Activated CD8-positive, alpha-beta memory T cell treated with anti-CD3 and anti-CD28 coated beads for 48 hours (primary cell): ENCODE data around the gene ANOS1.
"Not testable (repeated sequence)": the region's sequence is repeated elsewhere in the genome, so short reads cannot be mapped to it uniquely, and the experiment has no call there.

Source experiments
- DNase-seq, 3 experiments: peaks; one replicate each; pipeline ENCODE4 v3.0.0-alpha.2; 2020; ENCODE audit warnings: low read depth in 2 of 3, low spot score in 2 of 3

Gene ANOS1, protein sequence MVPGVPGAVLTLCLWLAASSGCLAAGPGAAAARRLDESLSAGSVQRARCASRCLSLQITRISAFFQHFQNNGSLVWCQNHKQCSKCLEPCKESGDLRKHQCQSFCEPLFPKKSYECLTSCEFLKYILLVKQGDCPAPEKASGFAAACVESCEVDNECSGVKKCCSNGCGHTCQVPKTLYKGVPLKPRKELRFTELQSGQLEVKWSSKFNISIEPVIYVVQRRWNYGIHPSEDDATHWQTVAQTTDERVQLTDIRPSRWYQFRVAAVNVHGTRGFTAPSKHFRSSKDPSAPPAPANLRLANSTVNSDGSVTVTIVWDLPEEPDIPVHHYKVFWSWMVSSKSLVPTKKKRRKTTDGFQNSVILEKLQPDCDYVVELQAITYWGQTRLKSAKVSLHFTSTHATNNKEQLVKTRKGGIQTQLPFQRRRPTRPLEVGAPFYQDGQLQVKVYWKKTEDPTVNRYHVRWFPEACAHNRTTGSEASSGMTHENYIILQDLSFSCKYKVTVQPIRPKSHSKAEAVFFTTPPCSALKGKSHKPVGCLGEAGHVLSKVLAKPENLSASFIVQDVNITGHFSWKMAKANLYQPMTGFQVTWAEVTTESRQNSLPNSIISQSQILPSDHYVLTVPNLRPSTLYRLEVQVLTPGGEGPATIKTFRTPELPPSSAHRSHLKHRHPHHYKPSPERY

DNA sequence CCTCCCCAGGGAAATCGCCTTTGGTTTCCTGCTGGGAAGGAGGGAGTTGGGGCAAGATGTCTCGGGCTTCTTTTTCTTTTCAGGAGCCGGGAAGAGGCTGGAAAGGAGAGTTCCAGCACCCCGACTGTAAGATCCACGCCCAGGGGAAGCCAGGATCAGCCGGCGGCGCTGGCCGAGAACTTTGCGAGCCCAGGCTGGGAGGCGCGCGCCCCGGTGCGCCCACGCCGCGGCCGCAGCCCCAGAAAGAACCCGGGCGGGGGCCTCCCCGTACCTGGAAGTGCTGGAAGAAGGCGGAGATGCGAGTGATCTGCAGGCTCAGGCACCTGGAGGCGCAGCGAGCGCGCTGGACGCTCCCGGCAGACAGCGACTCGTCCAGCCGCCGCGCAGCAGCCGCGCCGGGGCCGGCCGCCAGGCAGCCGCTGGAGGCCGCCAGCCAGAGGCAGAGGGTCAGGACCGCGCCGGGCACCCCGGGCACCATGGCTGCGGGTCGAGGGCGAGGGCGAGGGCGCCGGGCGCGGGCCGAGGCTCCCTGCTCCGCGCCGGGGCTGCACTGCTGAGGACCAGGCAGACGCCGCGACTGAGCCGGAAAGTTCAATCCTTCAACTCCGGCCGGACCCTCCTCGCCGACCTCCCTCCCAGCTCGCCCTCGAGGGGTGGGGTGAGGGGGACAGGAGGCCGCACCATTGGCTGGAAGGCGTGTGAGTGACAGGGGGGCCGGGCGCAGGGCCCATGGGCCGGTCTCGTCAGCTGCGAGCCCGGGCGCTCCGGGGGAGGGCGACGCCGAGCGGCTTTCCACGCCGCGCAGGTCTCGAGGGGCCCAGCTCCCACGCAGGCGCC, at the start of gene ANOS1:
ANOS1 (minus strand) TSS at position 579 of the 837 bp plus-strand sequence; CDS start at position 478, 101 bp downstream.
- DNase-seq, result no peak

DNA sequence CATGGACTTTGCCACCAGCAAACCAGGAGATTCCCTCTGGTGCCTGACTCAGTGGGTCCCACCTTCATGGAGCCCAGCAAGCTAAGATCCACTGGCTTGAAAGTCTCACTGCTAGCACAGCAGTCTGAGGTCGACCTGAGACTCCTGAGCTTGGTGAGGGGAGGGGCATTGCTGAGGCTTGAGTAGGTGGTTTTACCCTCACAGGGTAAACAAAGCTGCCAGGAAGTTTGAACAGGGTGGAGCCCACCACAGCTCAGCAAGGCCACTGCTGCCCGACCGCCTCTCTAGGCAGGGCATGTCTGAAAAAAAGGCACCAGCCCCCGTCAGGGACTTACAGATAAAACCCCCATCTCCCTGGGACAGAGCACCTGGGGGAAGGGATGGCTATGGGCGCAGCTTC, 41.2 kb upstream of the ANOS1 start:
- DNase-seq, result no peak

DNA sequence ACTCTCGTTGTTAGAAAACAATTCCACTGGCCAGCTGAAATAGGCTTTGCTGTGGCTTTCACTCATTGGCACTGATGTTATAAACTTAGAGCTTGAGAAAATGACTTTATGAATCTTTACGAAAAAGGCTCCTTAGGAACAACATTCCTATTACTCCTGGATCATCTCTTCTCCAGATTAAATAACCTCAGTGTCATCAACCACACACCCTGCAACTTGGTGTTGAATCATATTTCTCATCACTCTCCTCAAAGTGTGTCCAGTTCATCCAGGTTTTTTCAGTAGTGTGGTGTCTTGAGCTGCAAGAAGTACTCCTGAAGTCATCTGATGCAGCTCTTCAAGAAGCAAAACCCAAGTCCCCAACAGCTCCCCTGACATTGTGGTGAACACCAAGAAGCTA, 28.1 kb upstream of the ANOS1 start:
- no peak for DNase-seq

DNA sequence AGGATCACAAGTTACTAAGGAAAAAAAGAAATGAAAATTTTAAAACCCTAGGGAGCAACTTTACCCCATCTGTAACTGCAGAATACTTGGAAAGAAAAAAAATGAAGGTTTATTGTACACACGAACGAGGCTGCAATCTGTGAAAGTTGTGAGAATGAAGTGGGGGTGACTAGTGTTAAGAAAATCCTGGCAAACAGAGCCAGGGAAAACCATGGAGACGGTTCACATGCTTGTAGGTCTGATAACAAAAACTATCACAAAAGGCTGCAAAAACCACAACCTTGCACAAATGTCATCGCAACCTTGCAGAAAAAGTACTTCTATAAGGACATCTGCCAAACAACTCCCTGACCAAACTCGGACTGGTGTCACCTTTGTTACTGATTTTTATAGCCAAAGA, 26.8 kb upstream of the ANOS1 start:
- not testable (repeated sequence) for DNase-seq

DNA sequence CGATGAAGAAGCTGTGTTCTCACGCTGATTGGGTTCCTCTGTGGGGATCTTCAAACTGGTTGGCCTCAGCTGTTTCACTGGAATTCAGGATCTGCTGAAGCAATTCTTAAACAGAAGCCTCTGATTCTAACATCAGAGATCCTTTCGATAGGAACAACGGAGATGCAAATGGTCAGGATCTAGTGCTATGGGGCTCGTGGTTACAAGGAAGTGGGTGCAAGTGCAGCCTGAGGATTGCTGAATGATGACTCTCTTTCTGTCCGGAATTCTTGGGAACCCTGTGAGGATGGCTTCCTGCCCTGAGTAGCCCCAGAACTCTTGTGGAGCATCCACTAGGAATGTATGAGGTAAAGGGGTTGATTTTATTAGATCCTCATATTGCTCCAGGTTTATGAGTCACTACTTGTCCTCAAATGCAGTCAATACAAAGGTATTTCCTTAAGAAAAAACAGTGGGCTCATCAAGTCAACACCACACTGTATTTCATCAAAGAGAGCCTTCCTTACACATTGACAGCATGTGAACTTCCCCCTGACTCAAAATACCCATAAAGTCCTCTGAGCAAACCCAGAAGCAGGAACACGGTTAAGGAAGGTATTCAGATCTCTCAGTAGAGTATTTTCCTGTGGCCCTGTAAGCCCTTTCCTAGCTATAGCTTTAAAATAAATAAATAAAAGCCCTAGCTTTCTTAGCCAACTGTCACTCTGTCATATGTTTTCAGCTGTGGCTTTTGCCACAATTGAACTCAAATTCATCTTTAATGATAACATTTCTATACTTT, 25.9 kb upstream of the ANOS1 start:
- not testable (repeated sequence) for DNase-seq

DNA sequence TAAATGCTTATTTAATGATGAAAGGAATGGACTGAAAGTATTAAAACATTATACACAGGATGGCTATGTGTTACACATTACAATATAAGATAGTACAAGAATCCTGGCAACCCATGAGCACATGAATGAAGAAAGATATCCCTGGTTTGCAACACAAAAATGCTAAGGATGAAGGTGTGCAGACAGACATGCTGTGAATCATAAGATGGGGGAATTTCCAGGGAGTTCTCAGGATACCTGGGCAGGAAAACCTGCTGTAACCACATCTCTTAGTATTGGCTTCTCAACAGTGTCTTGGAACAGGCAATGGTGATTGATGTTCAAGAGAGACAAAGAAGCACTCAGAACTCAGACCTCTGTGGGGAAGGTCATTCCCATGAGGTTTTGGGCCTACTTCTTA, 23.9 kb upstream of the ANOS1 start:
- no peak for DNase-seq

DNA sequence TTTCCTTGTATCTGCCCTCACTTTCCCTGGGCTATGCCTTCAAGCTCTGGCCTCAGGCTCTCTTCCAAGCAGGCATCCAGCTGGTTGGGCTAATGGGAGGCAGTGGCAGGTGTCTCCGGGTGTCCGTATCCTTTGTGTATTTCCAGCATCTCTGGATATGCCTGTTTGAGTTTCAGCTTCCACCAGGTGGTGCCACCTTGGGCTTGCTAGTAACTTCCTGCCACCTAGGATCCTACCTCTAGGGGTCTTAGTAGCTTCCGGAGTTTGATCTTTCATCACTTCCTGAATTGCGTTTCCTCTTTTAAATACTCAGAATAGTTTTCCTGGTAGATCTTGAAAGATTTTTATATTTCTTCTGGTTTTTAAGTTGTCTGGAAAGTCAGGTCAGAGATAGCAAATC, 23.2 kb upstream of the ANOS1 start:
- no peak for DNase-seq

DNA sequence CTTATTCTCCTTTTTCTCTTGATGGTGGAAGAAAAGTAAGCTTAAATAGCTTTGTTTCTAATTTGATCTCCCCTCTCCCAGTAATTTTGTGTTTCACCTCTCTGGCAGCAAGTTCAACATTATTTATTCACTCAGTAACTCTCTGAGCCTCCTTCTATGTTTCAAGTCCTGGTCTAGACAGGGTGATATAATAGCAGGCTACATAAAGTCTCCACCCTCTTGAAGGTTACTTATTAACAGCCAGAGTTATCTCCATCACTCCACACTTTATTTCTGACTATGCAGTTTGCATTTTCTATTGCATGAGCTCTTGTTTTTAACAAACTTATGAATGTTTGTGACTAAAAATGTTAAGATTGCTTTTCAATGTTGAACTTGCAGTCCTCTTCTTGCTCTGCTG, 17.8 kb upstream of the ANOS1 start:
- DNase-seq, result no peak

DNA sequence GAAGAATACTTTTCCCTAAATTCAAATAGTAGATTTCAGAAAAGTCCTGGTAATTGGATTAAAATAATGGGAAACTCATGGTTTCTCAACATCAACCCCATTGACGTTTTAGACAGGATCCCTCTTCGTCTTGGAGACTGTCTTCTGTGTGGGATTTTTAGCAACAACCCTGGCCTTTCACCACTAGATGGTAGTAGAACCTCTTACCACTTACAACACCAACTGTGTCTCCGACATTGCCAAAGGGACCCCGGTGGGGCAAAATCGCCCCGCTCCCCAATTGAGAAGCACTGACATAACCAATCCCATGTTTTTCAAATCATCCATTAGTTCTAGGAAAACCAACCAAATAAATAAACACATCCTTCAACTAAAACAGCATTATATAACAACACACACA, 16.9 kb upstream of the ANOS1 start:
- DNase-seq, result no peak

DNA sequence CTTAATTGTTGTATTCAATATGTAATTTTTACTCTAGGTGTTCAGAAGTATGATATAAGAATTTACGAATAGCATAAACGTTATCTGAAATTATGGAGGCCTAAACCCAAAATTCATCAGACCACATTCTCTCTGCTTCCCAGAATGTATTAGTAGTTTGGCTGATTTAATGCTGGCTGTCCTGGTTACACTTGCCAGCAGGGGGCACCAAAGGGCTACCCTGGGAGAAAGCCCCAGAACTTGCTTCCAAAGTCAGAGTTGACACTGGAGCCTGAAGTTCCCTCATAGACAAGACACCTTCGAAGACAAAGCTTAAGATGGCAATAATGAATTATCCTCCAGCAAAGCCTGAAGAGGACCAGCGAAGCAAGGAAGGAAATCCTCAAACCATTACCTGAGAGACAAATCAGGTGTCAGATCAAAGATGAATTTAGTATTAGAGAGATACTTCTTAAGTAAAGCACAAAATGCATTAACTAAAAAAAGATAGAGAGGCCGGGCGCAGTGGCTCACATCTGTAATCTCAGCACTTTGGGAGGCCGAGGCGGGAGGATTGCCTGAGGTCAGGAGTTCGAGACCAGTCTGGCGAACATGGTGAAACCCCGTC, 11.3 kb upstream of the ANOS1 start:
- DNase-seq, result peak in 2 of 3 experiments; percentile 15 to 27

DNA sequence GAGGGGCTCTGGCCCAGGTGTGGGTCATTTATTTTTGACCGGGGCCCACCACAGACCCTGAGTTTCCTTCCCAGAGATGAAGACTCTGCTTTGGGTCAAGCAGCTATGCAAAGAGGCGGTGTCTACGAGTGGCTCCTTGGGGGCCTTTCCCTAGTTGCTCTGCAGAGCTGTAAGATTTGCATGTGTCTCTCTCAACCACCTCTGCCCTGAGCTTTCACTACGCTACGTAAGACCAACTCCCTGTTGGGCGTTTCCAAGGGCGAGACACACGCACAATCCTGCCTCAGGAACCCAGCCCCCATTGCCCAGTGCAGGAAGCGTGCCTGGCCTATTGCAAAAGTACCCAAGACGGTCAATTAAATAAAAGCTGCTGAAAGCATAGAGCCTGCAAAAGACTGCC, 10.0 kb upstream of the ANOS1 start:
- no peak for DNase-seq

DNA sequence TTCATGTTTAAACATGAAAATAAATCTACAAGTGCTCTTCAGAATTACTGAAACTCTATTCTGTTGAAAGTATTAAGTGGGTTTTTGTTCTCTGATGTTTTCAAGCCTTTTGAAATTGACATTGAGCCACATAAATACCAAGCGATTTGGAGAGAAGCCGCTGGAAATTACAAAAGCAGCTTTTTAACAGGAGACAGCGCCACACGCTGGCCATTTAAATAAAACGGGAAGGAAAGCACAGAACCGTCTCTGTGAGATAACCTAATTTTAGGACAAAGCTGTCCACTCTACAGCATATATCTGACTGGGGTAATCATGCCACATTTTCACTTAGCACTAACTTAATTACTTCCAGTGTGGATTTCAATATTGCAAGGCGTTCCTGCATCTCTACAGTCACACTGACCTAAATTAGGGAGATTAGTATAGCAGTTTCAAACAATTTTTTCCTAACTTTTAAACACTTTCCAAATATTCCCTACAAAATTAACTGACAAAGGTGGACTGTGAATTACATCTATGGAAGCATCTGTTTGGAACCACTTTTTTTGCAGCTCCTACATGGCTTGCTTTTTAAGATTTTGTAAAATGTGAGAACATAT, 6.8 kb upstream of the ANOS1 start:
- no peak for DNase-seq

DNA sequence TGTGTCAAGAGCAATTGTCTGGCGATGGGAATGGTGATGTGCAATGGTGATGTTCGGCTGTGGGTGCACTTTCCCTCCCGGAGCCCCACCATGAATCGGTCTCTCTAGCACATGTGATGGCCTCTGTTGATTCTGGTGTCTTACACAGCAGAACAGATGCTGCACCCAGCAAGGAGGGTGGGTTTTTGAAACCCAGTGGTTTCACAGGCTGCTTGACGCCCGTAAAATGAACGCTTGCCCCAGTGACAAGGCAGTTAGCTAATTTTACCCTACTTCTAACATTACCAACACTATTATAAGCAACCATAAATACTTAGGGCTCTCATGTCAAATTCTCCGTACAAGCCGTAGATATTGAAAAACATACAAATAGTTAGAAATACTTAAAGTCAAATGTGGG, 5.9 kb upstream of the ANOS1 start:
- no peak for DNase-seq

DNA sequence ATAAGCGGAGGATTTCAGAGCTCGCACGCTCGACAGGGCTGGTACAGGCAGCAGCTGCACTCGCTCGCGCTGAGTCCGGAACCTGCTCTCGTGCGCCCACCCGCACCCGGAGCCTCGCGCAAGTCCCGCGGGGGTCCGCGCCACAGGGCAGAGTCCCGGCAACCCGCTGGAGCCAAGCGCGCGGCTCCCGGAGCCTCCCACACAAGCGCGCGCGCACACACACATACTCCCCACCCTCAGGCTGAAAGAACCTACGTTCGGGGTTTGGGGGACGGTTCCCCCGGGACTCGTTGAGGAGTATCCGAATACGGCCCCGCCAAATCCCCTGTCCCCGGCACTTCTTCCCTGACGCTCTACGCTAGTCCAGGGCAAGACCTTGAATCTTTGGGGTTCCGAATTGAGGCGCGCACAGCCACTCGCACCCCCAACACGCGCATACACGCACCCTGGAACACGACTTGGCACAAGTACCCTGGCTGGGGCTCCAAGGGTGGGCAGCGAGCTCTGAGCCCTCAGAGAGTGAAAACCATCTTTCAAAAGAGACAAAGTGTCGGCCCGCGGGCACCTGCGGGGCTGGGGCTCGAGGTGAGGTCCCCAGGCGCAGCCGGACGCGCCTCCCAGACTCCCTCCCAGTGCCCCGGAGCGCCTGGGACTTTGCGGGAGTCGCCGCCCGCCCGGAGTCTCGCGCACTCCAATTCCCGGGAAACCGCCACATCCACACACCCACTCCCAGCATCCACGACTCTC, 952 bp downstream of the ANOS1 start:
- DNase-seq, result no peak

DNA sequence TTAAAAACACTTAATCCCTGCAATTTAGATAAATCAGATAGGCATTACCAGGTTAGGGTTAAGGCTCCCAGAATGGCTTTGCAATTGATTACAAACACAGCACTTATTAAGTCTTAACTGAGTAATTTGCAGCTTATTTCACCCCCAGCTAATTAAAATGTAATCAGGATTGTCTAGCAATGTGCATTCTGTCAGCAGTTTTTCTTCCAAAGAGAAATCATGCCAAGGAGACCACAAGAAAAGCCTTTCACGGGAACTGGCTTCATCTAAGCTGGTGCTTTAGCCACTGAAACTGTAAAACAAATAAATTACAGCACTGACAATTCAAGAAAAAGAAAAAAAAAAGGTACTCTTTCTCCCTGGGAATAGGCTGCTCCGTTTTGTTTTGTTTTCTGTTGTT, 2.1 kb downstream of the ANOS1 start:
- DNase-seq, result no peak

DNA sequence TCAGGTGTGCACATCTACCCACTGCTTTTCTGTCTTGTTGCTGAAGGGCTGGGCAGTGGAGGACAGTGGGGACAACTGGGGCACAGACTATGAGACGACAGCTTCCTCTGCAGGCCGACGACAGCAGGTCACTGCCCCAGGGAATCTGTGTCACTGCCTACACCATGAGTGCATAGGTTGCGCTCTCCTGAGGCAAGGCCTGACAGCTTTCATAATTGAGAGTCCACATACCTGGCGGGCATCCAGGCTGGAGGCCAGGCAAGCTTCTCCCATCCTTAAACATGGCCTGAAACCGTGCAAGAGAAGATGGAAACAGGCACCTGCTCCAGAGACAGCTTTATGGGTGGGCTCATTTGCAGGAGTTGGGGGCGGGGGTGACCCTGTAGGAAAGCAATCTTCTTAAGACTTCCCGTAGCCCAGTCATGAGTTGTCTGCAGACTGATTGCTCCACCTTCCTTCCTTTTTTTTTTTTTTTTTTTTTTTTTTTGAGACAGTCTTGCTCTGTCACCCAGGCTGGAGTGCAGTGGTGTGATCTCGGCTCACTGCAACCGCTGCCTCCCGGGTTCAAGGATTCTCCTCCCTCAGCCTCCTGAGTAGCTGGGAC, 2.9 kb downstream of the ANOS1 start:
- no peak for DNase-seq

DNA sequence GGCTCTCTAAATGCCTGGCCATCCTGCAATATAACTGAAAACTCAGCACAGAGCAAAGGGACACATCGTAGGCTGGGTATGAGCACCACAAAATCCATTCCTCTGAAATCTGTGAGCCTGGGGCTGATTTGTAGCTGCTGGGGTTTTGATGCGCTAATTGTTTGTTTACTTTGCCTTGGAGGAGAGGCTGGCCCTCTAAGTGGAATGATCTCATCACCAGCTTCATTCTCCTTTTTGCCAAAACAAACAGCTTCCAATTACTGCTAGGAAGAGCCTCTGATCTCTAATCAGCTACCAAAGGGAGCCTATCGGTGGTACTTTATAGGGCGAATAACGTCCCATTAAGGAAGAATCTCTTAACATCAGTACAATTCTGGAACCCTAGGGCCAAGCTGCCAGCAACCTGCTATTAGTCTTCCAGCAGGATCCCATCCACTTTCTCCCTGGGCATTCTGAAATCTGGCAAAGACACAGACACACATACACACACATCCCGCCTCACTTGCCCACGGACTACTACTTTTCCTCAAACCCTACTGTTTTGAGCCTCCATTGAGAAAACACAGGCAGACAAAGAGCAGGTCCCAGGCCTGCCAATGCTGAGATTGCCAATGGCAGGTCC, 5.8 kb downstream of the ANOS1 start:
- no peak for DNase-seq

DNA sequence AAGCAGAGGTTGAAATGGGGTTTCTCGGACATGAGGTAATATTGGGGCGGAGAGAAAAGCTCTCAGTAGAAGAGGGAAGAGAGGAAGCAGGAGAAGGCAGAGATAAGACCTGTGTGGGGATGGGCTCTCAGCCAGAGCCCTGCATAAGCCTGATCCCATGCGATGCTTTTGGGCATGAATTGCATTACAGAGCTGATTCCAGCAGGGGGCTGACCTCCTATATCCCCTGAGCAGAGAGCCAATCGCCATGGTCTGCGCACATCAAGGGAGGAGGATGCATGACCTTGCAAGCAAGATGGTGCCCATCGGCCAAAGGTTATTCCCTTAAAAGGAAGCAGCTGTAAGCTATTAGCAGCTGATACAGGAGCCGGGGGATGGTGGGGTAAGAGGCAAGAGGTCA, 7.6 kb downstream of the ANOS1 start:
- DNase-seq, result no peak

DNA sequence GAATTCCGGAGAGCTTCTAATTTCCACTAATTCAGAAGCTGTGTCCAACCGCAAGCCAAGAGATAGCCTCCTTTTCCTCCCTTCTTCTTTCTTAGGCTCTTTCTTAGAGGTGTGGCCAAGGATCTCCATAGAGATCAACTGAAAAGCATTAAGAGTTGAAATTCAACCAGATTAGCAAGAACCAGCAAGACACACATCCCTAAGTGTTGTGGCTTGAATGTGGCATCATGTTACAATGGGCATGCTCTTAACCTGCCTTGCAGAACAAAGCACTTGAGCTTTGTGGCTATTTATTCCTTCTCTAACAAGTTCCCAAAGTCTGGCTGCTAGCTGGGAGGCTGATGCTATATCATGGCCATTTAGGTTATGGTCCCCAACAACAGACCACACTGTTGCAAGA, 10.4 kb downstream of the ANOS1 start:
- DNase-seq, result no peak
